Activated T-helper 17 cell treated with anti-CD3 and anti-CD28 coated beads, Interleukin-2, amount 50 U/mL, for 72 hours (primary cell): ENCODE results near the gene NOVA1. TPM values are rescaled to one million over a fixed set of nuclear protein-coding genes. Genes with fewer than 3 reads are reported as not detected.

Experiments used
- ATAC-seq: fragments of 150-1000 bp; cut with Tn5 transposase; replicated peaks from 2 replicates; pipeline ENCODE4 v1.10.0; 2021; ENCODE audit warnings: mild to moderate bottlenecking, moderate library complexity
- H3K27ac Mint-ChIP-seq: one replicate; pipeline ENCODE4 v1.8.0; 2022; ENCODE audit warnings: mixed read lengths
- H3K27me3 Mint-ChIP-seq: one replicate; pipeline ENCODE4 v1.8.0; 2022; ENCODE audit warnings: mixed read lengths
- H3K36me3 Mint-ChIP-seq: one replicate; pipeline ENCODE4 v1.8.0; 2022; ENCODE audit warnings: low read depth, mild to moderate bottlenecking, mixed read lengths
- H3K4me1 Mint-ChIP-seq: one replicate; pipeline ENCODE4 v1.8.0; 2022; ENCODE audit warnings: mixed read lengths
- H3K4me3 Mint-ChIP-seq: one replicate; pipeline ENCODE4 v1.8.0; 2022; ENCODE audit warnings: mild to moderate bottlenecking, mixed read lengths
- H3K9me3 Mint-ChIP-seq: one replicate; pipeline ENCODE4 v1.8.0; 2022; ENCODE audit warnings: mixed read lengths
- total RNA-seq, 2 donors: library from RNA; stranded (reverse); gene quantifications; one replicate each; pipeline ENCODE4 v1.2.3, GENCODE V29; 2022

The NOVA1 gene
- total RNA-seq, 2 donors from 2014 or later = 0.19 TPM; not detected in 1

DNA sequence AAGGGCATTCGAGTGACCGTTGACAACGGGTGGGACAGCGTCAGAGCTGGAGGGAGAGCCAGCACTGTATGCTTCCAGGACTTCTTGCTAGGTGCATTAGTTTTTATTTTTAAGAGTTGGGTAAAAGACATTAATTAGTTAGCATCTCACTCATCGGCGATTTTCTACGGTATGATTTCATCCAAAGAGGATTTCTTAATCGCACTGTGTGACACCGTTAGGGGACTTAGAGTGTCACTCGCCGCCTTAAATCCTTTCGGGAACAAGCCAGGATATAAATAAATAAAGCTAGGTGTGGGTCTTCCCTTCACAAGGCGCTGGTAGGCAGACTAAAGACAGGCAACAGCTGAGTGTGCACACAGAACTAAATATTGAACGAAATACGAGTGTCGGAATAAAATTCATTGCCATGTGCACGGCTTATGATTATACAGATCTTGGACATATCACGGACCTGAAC is 869 bp upstream of the NOVA1 start:
- no peak for ATAC-seq
- H3K9me3 Mint-ChIP-seq = peaks cover 9% of the 10 kb centered on the region
- no peak overlapping the region for H3K4me3 Mint-ChIP-seq
- no peaks in the 10 kb centered on the region for H3K4me1 Mint-ChIP-seq
- H3K27me3 Mint-ChIP-seq = peaks cover 23% of the 10 kb centered on the region
- no peak overlapping the region for H3K27ac Mint-ChIP-seq
- H3K36me3 Mint-ChIP-seq = no peaks in the 10 kb centered on the region

DNA sequence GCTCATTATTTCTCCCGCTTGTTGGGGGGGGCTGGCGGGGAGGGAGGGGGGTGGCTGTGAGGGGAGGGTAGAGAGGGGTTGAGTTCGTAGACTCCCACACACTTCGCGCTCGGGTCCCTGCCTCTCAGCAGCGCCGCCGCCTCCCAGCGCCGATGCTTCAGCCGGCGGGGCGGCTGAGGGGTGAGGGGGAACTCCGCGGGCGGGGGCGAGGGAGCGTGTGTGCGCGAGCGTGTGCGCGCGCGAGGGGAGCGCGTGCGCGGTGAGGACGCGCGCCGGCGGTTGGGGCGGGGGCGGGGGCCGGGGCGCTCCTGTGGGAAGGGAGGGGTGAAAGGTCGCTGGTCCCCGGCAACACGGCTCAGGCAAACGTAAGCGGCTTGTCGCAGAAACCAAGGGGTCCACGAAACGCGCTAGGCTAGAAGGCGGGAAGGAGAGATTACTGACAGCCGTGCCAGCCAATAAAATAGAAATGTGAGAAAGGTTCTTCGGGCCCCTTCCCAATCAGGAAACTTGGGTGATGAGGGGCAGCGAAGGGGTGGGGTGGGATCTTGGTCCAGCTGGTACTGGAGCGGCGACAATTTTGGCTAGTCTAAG is 343 bp upstream of the NOVA1 start:
- Mint-ChIP-seq H3K4me1 (no peaks in the 10 kb centered on the region), H3K27me3 (peaks cover 23% of the 10 kb centered on the region), H3K27ac (no peak overlapping the region), H3K9me3 (peaks cover 9% of the 10 kb centered on the region), H3K36me3 (no peaks in the 10 kb centered on the region), H3K4me3 (no peak overlapping the region)
- no peak for ATAC-seq

DNA sequence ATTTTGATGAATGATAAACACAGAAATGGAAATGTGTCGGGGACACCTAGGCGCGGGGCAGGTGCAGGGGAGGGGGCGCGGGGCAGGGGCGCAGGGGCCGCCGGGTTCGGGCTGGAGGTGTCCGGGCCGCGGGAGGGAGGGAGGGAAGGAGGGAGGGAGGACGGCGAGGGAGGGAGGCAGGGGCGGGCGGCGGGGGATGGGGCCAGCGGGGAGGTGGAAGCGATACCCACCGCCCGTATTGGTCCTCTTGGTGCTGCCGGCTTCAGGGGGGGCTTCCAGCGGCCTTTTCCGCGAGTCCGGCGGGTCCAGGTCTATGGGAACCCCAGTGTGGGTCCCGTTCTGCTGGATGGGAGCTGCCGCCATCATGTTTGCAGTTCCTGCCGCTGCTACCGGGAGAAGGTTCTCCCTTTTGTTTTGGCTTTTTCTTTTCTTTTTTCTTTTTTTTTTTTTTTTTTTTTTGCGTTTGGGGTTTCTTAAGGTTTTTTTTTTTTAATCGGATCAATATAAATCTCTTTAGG is 703 bp downstream of the NOVA1 start:
- Mint-ChIP-seq H3K4me3 (no peak overlapping the region), H3K4me1 (no peaks in the 10 kb centered on the region), H3K27ac (no peak overlapping the region), H3K27me3 (peaks cover 23% of the 10 kb centered on the region), H3K9me3 (peaks cover 9% of the 10 kb centered on the region), H3K36me3 (no peaks in the 10 kb centered on the region)
- ATAC-seq = no peak

- H3K36me3 Mint-ChIP-seq = no peaks in the 10 kb centered on the region
Measured at GRCh38 chr14:26596543-26597061, 1.2 kb downstream of the NOVA1 start.

DNA sequence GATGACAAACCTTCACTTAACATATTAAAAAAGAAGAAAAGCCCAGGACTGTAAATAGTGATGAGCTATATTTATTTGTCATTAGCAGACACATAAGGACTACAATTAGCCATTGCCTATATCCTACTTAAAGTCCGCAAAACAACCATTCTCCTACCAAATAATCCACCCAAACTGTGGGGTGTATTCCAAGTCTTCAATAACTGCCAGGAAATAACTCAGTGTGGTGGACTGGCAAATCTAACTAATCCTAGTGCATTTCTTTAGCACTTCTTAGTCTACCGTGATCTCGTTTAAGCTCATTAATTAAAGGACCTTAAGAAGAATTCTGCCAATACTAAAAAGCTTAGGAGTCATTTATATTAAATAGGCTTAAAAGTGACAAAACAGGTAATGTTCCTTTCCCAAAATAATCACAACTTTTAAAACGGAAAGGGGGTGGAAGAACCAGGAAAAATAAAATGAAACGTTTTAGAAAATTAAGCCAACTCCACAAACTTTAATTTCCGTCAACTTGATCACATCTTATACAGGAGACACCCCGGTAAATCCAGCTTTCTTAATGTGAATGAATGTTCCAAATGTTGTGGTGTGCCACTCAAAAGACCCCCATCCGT is 1.8 kb downstream of the NOVA1 start:
- Mint-ChIP-seq H3K27me3 (peaks cover 23% of the 10 kb centered on the region), H3K4me1 (no peaks in the 10 kb centered on the region), H3K4me3 (no peak overlapping the region), H3K9me3 (peaks cover 6% of the 10 kb centered on the region), H3K36me3 (no peaks in the 10 kb centered on the region), H3K27ac (no peak overlapping the region)
- no peak for ATAC-seq

More at GRCh38 chr14:26596543-26597061, 1.2 kb downstream of the NOVA1 start:
- Mint-ChIP-seq H3K27ac (no peak overlapping the region), H3K4me3 (no peak overlapping the region), H3K27me3 (peaks cover 23% of the 10 kb centered on the region), H3K4me1 (no peaks in the 10 kb centered on the region), H3K9me3 (peaks cover 9% of the 10 kb centered on the region)
- ATAC-seq = no peak

GRCh38 chr14:26594756-26595545 is 2.9 kb downstream of the NOVA1 start:
- Mint-ChIP-seq H3K27me3 (peaks cover 23% of the 10 kb centered on the region), H3K4me3 (no peak overlapping the region), H3K36me3 (no peaks in the 10 kb centered on the region), H3K9me3 (peaks cover 2% of the 10 kb centered on the region), H3K27ac (no peak overlapping the region), H3K4me1 (no peaks in the 10 kb centered on the region)
- ATAC-seq = no peak

- Mint-ChIP-seq H3K27ac (no peak overlapping the region), H3K4me3 (no peak overlapping the region), H3K36me3 (no peaks in the 10 kb centered on the region), H3K4me1 (no peaks in the 10 kb centered on the region), H3K9me3 (no peaks in the 10 kb centered on the region), H3K27me3 (peaks cover 17% of the 10 kb centered on the region)
- no peak for ATAC-seq
Measured at GRCh38 chr14:26594148-26594547, 3.7 kb downstream of the NOVA1 start.

DNA sequence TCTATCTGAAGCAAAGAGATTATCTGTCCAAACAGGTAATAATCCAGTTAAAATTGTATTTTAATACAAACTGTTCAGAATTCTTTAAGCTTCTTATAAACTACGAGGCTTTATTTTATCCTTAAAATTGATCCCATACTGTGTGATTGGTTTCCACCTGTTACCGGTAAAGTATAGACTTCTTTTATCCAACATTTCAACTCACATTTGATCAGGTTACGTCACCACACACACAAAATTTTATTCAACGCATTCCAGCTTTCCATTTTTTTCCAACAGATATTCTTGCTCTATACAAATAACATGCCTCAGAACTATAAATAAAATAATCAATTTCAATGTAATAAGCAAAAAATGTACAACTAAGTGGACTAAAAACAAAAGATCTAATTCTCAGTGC is 4.5 kb downstream of the NOVA1 start:
- H3K9me3 Mint-ChIP-seq = no peaks in the 10 kb centered on the region
- no peak for ATAC-seq
- no peak overlapping the region for H3K27ac Mint-ChIP-seq

GRCh38 chr14:26589925-26590324 is 7.9 kb downstream of the NOVA1 start:
- no peaks in the 10 kb centered on the region for H3K9me3 Mint-ChIP-seq
- H3K36me3 Mint-ChIP-seq = no peaks in the 10 kb centered on the region
- no peaks in the 10 kb centered on the region for H3K27me3 Mint-ChIP-seq
- no peak overlapping the region for H3K4me3 Mint-ChIP-seq
- H3K27ac Mint-ChIP-seq = no peak overlapping the region
- H3K4me1 Mint-ChIP-seq = no peaks in the 10 kb centered on the region
- no peak for ATAC-seq

More for the DNA sequence above, 4.5 kb downstream of the NOVA1 start:
- H3K36me3 Mint-ChIP-seq = no peaks in the 10 kb centered on the region
- no peaks in the 10 kb centered on the region for H3K4me1 Mint-ChIP-seq
- H3K4me3 Mint-ChIP-seq = no peak overlapping the region
- peaks cover 9% of the 10 kb centered on the region for H3K27me3 Mint-ChIP-seq

DNA sequence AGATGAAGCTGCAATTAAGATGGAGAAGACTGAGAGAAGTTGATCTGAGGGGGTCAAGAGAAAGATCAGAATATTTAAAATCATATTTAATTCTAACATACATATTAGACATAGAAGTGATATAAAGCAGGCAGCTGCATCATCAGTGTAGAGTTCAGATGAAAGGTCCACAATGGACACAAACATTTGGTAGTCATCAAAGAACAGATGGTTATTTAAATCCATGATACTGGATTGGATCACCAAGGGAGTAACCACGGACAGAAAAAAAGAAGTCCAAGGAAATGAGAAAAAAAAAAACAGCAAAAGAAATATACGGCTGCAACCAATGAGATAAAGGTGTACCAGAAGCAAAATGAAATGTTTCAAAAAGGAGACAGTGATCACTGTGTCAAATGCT is 20.1 kb downstream of the NOVA1 start:
- Mint-ChIP-seq H3K27me3 (no peaks in the 10 kb centered on the region), H3K4me1 (no peaks in the 10 kb centered on the region), H3K9me3 (peaks cover 16% of the 10 kb centered on the region), H3K4me3 (no peak overlapping the region), H3K36me3 (no peaks in the 10 kb centered on the region), H3K27ac (no peak overlapping the region)
- ATAC-seq = no peak

- Mint-ChIP-seq H3K4me1 (no peaks in the 10 kb centered on the region), H3K27ac (no peak overlapping the region), H3K9me3 (peaks cover 8% of the 10 kb centered on the region), H3K27me3 (no peaks in the 10 kb centered on the region), H3K4me3 (no peak overlapping the region), H3K36me3 (no peaks in the 10 kb centered on the region)
- ATAC-seq = no peak
Measured at GRCh38 chr14:26554069-26554772, 43.6 kb downstream of the NOVA1 start.

- H3K36me3 Mint-ChIP-seq = no peaks in the 10 kb centered on the region
- H3K9me3 Mint-ChIP-seq = peaks cover 12% of the 10 kb centered on the region
- H3K4me1 Mint-ChIP-seq = no peaks in the 10 kb centered on the region
- H3K27me3 Mint-ChIP-seq = no peaks in the 10 kb centered on the region
- H3K27ac Mint-ChIP-seq = no peak overlapping the region
- no peak overlapping the region for H3K4me3 Mint-ChIP-seq
- no peak for ATAC-seq
Measured at GRCh38 chr14:26549571-26549970, 48.3 kb downstream of the NOVA1 start.

DNA sequence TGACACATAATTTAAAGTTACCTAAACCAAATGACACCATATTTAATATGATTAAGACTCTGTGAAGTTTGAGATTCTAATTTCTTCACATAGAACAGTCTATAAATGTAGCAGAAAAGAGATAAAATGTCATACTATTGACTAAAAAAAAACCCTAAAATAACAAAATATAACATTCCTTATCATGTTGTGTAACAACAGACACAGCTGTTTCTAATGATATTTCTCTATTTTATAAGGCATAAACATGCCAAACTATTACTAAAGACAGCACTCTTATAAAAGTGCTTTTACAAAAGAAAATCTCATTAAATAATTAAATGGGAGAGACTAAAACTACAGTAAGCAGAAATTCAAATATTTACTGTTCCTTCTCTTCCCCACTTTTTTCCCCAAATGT is 49.4 kb downstream of the NOVA1 start:
- H3K36me3 Mint-ChIP-seq = no peaks in the 10 kb centered on the region
- no peak overlapping the region for H3K27ac Mint-ChIP-seq
- H3K9me3 Mint-ChIP-seq = peaks cover 14% of the 10 kb centered on the region
- H3K4me3 Mint-ChIP-seq = no peak overlapping the region
- no peaks in the 10 kb centered on the region for H3K4me1 Mint-ChIP-seq
- no peaks in the 10 kb centered on the region for H3K27me3 Mint-ChIP-seq
- no peak for ATAC-seq

DNA sequence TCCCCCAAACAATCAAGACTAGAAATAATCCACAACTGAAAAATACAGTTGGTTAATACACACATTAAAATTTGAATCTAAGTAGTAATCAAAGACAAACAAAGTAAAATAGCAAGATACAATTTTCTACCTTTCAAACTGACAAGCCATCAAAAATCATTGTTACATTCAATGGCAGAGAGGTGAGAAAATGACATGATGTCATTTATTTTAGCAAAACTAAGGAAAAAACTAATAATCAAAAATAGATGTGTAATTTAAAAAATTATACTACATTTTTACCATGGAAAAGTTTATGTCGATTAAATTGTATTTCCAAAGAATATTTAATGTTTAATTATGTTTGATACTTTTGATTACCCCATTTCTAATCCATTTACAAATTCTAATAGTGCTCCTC is 59.7 kb downstream of the NOVA1 start:
- no peak overlapping the region for H3K4me3 Mint-ChIP-seq
- H3K27ac Mint-ChIP-seq = no peak overlapping the region
- H3K9me3 Mint-ChIP-seq = peaks cover 22% of the 10 kb centered on the region
- no peak for ATAC-seq
- H3K27me3 Mint-ChIP-seq = no peaks in the 10 kb centered on the region
- no peaks in the 10 kb centered on the region for H3K36me3 Mint-ChIP-seq
- no peaks in the 10 kb centered on the region for H3K4me1 Mint-ChIP-seq
